H1 (cell line): ENCODE measurements around the gene PERCC1. TPM values are rescaled to one million over a fixed set of nuclear protein-coding genes. Genes with fewer than 3 reads are reported as not detected.

ENCODE experiments used
- POLR2A ChIP-seq, 2 experiments: IDR thresholded peaks; 1 replicate in 1 of 2; 2 replicates in 1 of 2; pipeline ENCODE4 v1.6.1; 2011; ENCODE audit warnings: low read depth in 2 of 2, low read length in 2 of 2, mild to moderate bottlenecking in 2 of 2; ENCODE audit errors: control extremely low read depth in 1 of 2
- POLR2AphosphoS5 ChIP-seq: IDR thresholded peaks from 2 replicates; pipeline ENCODE4 v1.6.1; 2011; ENCODE audit warnings: low read depth, low read length
- YY1 ChIP-seq: IDR thresholded peaks from 2 replicates; pipeline ENCODE4 v1.6.1; 2011; ENCODE audit warnings: low read depth, mild to moderate bottlenecking, low read length
- polyA plus RNA-seq, 7 experiments: library from polyadenylated mRNA; depleted of rRNA in 3 of 7; stranded (reverse) in 5 of 7; unstranded in 2 of 7; fragments of >200 nt in 5 of 7; fragments of 200-250 nt in 2 of 7; gene quantifications; 1 replicate in 5 of 7; 2 replicates in 1 of 7; 4 replicates in 1 of 7; pipeline versions ENCODE4 v1.2.1 to v1.2.3, GENCODE V29; 2011 to 2013; ENCODE audit warnings: missing spikeins in 2 of 7, mixed read lengths in 2 of 7
- total RNA-seq: library from RNA; stranded (reverse); fragmentation: NEBNext Ultra II Directional; extraction: Animal tissue kit (Norgen Biotek cat#: 25700); gene quantifications from 2 replicates; pipeline ENCODE4 v1.2.1, GENCODE V29; 2021
- TF ChIP-seq, protein P1 (sequence below), 3 experiments: IDR thresholded peaks; 1 replicate in 2 of 3; 2 replicates in 1 of 3; pipeline versions ENCODE4 v1.5.1 to v1.6.1; 2011; ENCODE audit warnings: low read length in 3 of 3, mild to moderate bottlenecking in 3 of 3, inconsistent platforms in 2 of 3, low read depth in 1 of 3, moderate library complexity in 1 of 3; ENCODE audit not compliant: insufficient read depth in 1 of 3; ENCODE audit errors: control extremely low read depth in 1 of 3

PERCC1 gene
- total and polyA plus RNA-seq, 2 of the 8 experiments (the other 6 are each of a cell fraction or from before 2014, with no cell fraction given), result not detected

DNA sequence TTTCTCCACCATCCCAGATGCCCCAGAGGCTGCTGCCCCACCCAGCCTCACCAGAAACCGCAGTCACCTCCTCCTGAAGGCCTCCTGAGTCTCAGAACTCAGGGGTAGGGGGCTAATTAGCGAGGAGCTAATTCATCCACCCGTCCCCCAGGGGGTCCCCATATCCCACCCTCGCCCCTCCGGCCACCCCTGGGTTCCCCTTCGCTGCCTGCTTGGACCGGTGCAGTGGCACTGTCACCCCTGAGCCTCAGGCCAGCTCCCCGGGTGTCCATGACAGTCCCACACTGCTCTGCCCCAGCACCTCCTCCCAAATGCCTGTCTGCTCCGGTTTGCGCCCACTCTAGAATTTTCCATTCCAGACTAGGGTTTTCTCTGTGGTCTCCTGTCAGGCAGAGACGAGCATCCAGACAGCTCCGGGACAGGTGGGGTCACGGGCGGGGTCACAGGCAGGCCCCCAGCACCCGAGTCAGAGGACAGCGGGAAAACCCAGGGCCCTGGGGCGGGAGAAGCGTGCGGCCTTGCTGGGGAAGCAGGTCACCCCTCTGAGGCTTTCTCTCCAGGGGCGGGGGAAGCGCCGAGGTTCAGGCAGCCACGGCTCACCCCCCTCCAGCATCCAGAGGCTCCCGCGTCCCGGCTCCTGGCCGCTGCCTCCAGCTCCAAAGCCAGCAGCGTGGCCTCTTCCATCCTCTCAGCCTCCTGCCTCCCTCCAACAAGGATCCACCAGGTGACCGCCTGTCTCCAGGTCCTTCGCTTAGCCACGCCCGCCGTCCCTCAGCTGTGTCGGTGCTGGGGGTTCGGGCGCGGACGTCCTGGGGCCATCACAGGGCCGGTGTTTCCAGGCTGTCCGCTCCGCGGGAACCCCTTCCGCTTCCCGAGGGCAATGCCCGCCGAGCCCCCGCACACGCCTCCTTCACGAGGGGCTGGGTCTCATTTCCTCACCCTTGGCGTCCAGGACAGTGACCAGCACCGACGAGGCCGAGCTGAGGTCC, 3.1 kb upstream of the PERCC1 start (continued):
- TF ChIP-seq, protein P1, sequence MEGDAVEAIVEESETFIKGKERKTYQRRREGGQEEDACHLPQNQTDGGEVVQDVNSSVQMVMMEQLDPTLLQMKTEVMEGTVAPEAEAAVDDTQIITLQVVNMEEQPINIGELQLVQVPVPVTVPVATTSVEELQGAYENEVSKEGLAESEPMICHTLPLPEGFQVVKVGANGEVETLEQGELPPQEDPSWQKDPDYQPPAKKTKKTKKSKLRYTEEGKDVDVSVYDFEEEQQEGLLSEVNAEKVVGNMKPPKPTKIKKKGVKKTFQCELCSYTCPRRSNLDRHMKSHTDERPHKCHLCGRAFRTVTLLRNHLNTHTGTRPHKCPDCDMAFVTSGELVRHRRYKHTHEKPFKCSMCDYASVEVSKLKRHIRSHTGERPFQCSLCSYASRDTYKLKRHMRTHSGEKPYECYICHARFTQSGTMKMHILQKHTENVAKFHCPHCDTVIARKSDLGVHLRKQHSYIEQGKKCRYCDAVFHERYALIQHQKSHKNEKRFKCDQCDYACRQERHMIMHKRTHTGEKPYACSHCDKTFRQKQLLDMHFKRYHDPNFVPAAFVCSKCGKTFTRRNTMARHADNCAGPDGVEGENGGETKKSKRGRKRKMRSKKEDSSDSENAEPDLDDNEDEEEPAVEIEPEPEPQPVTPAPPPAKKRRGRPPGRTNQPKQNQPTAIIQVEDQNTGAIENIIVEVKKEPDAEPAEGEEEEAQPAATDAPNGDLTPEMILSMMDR (IDR thresholded peaks at IDR 0.05; ENCODE audit: control extremely low read depth in 1 of 3, insufficient read depth in 1 of 3, low read depth in 1 of 3, low read length in 3 of 3), result no peak
- no peak for TF ChIP-seq POLR2AphosphoS5
- TF ChIP-seq POLR2A (IDR thresholded peaks at IDR 0.05; ENCODE audit: control extremely low read depth in 1 of 2, low read depth in 2 of 2, low read length in 2 of 2), result no peak
- no peak for TF ChIP-seq YY1
